AG04449 (cell line): ENCODE data around the gene OSBPL2.

Source experiments
- CTCF ChIA-PET: fragments of 350-600 bp; formaldehyde crosslinking; extraction: SDS; loops from one replicate; lab custom pipeline; 2021; ENCODE audit warnings: antibody characterized with exemption; lab: Yijun Ruan, JAX
- POLR2A ChIA-PET: fragments of 400-600, 350-600 bp; formaldehyde crosslinking; extraction: SDS; loops from one replicate; lab custom pipeline; 2020; ENCODE audit warnings: antibody characterized with exemption, inconsistent platforms; lab: Yijun Ruan, JAX
- DNase-seq: peaks from one replicate; pipeline ENCODE4 v3.0.0-alpha.2; 2010; ENCODE audit warnings: low read depth, low spot score
- H3K4me3 ChIP-seq: 2 replicates; pipeline ENCODE4 v1.5.1; 2011; ENCODE audit warnings: low read depth, mild to moderate bottlenecking, control low read depth, low read length
- CTCF ChIP-seq: IDR thresholded peaks from one replicate; pipeline ENCODE4 v1.5.1; 2011; ENCODE audit warnings: mild to moderate bottlenecking, moderate library complexity, low read length, control low read depth, inconsistent platforms; ENCODE audit not compliant: insufficient read depth; ENCODE audit errors: missing control alignments

Gene OSBPL2

GRCh38 chr20:62220666-62221568 lies 17.4 kb upstream of the OSBPL2 start:
- DNase-seq, result no peak
- POLR2A ChIA-PET, result no interaction called here
- TF ChIP-seq CTCF, result no peak
- CTCF ChIA-PET, result no interaction called here
- H3K4me3 ChIP-seq, result no peak overlapping the region

GRCh38 chr20:62222266-62222850 lies 16.0 kb upstream of the OSBPL2 start:
- no peak overlapping the region for H3K4me3 ChIP-seq
- TF ChIP-seq CTCF, result no peak
- ChIA-PET CTCF (no interaction called here), POLR2A (no interaction called here)
- DNase-seq, result no peak

GRCh38 chr20:62222972-62223371 lies 15.3 kb upstream of the OSBPL2 start:
- TF ChIP-seq CTCF, result no peak
- no peak overlapping the region for H3K4me3 ChIP-seq
- no peak for DNase-seq
- POLR2A ChIA-PET, result no interaction called here
- CTCF ChIA-PET, result no interaction called here

GRCh38 chr20:62223571-62223970 lies 14.8 kb upstream of the OSBPL2 start:
- no peak for DNase-seq
- ChIA-PET POLR2A (no interaction called here), CTCF (no interaction called here)
- TF ChIP-seq CTCF, result no peak
- no peak overlapping the region for H3K4me3 ChIP-seq

GRCh38 chr20:62224113-62224855 lies 14.0 kb upstream of the OSBPL2 start:
- TF ChIP-seq CTCF, result no peak
- CTCF ChIA-PET, result interaction anchor here (1.3 kb wide), 1 partner anchor 12 kb away, joined by 3 read pairs; no protein-coding TSS in a partner anchor

GRCh38 chr20:62225026-62225425 lies 13.3 kb upstream of the OSBPL2 start:
- TF ChIP-seq CTCF, result no peak
- ChIA-PET POLR2A (no interaction called here), CTCF (interaction anchor here (1.3 kb wide), 1 partner anchor 11 kb away, joined by 3 read pairs; no protein-coding TSS in a partner anchor)
- DNase-seq, result no peak
- no peak overlapping the region for H3K4me3 ChIP-seq

More at GRCh38 chr20:62224113-62224855, 14.0 kb upstream of the OSBPL2 start:
- H3K4me3 ChIP-seq, result no peak overlapping the region
- POLR2A ChIA-PET, result no interaction called here
- DNase-seq, result no peak
